Psoas muscle (tissue), 8 donors: ENCODE results near the gene SPIRE2. TPM values are rescaled to one million over a fixed set of nuclear protein-coding genes. Genes with fewer than 3 reads are reported as not detected.
"Not testable (repeated sequence)": the region's sequence is repeated elsewhere in the genome, so short reads cannot be mapped to it uniquely, and the experiment has no call there.

Source experiments
- ATAC-seq, 4 donors: fragments of 200-7000 bp; cut with Tn5 transposase; one replicate each; pipeline ENCODE4 v1.9.1; 2020; ENCODE audit warnings: moderate library complexity in 3 of 4, mild to moderate bottlenecking in 2 of 4
- DNase-seq, 2 donors: peaks; one replicate each; pipeline ENCODE4 v3.0.0-alpha.2; 2020
- H3K27ac ChIP-seq: fragments of 200-600 bp; one replicate; pipeline ENCODE4 v1.8.0; 2022
- H3K27me3 ChIP-seq, 3 donors: fragments of 200-600 bp in 1 of 3; one replicate each; pipeline versions ENCODE4 v1.6.1 to v1.8.0; 2013 to 2022; ENCODE audit warnings: low read length in 2 of 3, mild to moderate bottlenecking in 2 of 3, moderate library complexity in 1 of 3; ENCODE audit not compliant: insufficient read depth in 3 of 3
- H3K36me3 ChIP-seq, 2 donors: fragments of 200-600 bp in 1 of 2; one replicate each; pipeline versions ENCODE4 v1.6.1 to v1.8.0; 2013 to 2022; ENCODE audit warnings: low read depth in 1 of 2, mild to moderate bottlenecking in 1 of 2, moderate library complexity in 1 of 2; ENCODE audit not compliant: insufficient read depth in 1 of 2
- H3K4me1 ChIP-seq: fragments of 200-600 bp; one replicate; pipeline ENCODE4 v1.8.0; 2022
- H3K4me3 ChIP-seq: fragments of 200-600 bp; one replicate; pipeline ENCODE4 v1.8.0; 2022; ENCODE audit warnings: mild to moderate bottlenecking
- H3K9me3 ChIP-seq: fragments of 200-600 bp; one replicate; pipeline ENCODE4 v1.8.0; 2022
- WGBS, 3 donors: extraction: QIAGEN DNeasy Blood & Tissue Kit; methylation state at CpG; one replicate each; pipeline versions ENCODE4 v1.1.6 to v1.1.7; 2013; 5-methylcytosine and 5-hydroxymethylcytosine counted together
- intact Hi-C, 2 donors: fragments of 100-400 bp; cut with DNase I; formaldehyde crosslinking; loops; one replicate each; pipeline versions ENCODE4 v1.11.0 to v1.14.2; 2022
- polyA plus RNA-seq, 3 donors: library from polyadenylated mRNA; stranded (reverse); fragments of 200-250 nt; gene quantifications; one replicate each; pipeline ENCODE4 v1.2.3, GENCODE V29; 2013
- total RNA-seq, 4 donors: library from RNA; stranded (reverse); fragmentation: NEBNext Ultra II Directional in 2 of 4; extraction: Animal tissue kit (Norgen Biotek cat#: 25700) in 2 of 4; gene quantifications; one replicate each; pipeline versions ENCODE4 v1.2.1 to v1.2.4, GENCODE V29; 2021 to 2023
- TF ChIP-seq, protein P1 (sequence below): fragments of 200-600 bp; IDR thresholded peaks from one replicate; pipeline ENCODE4 v1.8.0; 2022; ENCODE audit warnings: antibody characterized with exemption
- donor health status: healthy with polysubstance abuse.
- donor health status: DM: no; HTN: no; CAD: no; lungs with moderate emphysema.
- donor health status: Bipolar disorder and iron deficiency.
- donor health status: healthy.
- donor health status: DM: yes; HTN: yes; CAD: no.
- donor health status: DM: no; HTN: no; CAD: no.
- donor health status: DM: no; HTN: no; CAD: no.
- donor health status: DM: yes; HTN: yes; CAD: no.

The SPIRE2 gene
- total and polyA plus RNA-seq, 7 donors = 0.14 to 0.48 (median 0.25) TPM; not detected in 1

DNA sequence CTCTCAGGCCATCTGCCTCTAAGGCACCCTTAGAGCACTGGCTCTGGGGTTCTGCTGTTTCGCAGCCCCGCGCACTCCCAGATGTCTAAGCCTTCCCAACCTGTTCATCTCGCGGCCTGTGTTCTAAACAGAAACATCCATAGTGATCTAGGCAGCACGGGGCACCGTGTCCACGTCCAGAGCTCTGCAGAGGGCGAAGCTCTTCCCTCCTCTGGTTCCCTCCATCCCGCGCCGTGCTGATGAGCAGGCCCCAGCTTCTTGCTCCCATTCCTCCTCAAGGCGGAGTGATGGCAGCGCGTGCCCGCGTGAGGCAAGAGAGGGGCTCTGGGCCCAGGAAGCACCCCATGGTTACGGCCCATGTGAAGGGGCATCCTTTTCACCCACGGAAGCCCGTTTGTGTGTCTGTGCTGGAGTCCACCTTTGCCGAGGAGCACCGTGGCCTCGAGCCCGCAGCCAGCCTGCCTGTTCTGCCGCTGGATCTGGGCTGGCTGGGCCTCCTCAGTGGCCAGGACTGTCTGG is 3.6 kb downstream of the SPIRE2 start:
- Histone ChIP-seq H3K9me3 (no peaks in the 10 kb centered on the region), H3K36me3 (no peaks in the 10 kb centered on the region), H3K27ac (no peak overlapping the region), H3K4me3 (no peak overlapping the region), H3K27me3 (peaks cover 0 to 38% (median 3%) of the 10 kb centered on the region in 3 donors), H3K4me1 (no peaks in the 10 kb centered on the region)
- WGBS, 3 donors = 91 to 94% (median 93%) methylated on average over 25 of the region's 25 CpGs
- TF ChIP-seq, protein P1, sequence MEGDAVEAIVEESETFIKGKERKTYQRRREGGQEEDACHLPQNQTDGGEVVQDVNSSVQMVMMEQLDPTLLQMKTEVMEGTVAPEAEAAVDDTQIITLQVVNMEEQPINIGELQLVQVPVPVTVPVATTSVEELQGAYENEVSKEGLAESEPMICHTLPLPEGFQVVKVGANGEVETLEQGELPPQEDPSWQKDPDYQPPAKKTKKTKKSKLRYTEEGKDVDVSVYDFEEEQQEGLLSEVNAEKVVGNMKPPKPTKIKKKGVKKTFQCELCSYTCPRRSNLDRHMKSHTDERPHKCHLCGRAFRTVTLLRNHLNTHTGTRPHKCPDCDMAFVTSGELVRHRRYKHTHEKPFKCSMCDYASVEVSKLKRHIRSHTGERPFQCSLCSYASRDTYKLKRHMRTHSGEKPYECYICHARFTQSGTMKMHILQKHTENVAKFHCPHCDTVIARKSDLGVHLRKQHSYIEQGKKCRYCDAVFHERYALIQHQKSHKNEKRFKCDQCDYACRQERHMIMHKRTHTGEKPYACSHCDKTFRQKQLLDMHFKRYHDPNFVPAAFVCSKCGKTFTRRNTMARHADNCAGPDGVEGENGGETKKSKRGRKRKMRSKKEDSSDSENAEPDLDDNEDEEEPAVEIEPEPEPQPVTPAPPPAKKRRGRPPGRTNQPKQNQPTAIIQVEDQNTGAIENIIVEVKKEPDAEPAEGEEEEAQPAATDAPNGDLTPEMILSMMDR = no peak
- no peak for DNase-seq
- ATAC-seq = no peak
- intact Hi-C loops = no loop called here

DNA sequence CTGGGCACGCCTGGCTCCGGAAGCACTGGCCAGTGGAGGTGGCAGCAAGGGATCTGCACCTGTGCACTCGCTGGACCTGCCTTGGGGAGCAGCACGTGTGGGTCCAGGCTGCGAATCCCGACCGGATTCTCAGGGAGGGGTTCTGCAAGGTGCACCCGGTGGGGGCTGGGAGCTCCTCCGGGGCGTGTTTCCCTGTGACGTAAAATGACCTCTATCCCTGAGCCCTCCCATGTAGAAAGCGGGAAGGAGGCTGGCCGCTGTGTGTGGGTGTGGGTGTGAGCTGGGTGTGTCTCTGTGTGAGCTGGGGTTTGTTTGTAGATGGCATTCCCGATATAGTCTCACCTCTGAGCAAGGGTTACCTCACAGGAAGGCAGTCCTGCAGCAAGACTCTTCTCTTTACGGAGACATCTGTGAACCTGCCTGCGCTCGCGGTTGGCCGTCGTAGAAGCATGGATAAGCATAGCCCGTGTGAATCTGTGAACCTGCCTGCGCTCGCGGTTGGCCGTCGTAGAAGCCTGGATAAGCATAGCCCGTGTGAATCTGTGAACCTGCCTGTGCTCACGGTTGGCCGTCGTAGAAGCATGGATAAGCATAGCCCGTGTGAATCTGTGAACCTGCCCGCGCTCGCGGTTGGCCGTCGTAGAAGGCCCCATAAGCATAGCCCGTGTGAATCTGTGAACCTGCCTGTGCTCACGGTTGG is 5.5 kb downstream of the SPIRE2 start:
- H3K4me3 ChIP-seq, DNase-seq, intact Hi-C loops, H3K9me3 ChIP-seq, H3K36me3 ChIP-seq, ATAC-seq, H3K27ac ChIP-seq, H3K4me1 ChIP-seq: not testable (repeated sequence)
- 96 to 98% (median 97%) methylated on average over 38 to 39 of the region's 39 CpGs for WGBS, 3 donors
- H3K27me3 ChIP-seq = peaks cover 0 to 39% (median 3%) of the 10 kb centered on the region in 3 donors

DNA sequence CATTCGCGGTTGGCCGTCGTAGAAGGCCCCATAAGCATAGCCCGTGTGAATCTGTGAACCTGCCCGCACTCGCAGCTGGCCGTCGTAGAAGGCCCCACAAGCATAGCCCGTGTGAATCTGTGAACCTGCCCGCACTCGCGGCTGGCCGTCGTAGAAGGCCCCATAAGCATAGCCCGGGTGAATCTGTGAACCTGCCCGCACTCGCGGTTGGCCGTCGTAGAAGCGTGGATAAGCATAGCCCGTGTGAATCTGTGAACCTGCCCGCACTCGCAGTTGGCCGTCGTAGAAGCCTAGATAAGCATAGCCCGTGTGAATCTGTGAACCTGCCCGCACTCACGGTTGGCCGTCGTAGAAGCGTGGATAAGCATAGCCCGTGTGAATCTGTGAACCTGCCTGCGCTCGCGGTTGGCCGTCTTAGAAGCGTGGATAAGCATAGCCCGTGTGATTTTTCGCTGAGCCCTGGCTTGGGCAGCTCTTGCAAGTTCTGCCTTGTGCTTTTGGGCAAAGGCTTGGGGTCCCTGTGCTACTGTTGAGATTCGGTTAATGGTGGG is 6.6 kb downstream of the SPIRE2 start:
- DNase-seq, intact Hi-C loops, H3K36me3 ChIP-seq, H3K27ac ChIP-seq, H3K9me3 ChIP-seq, ATAC-seq, H3K4me3 ChIP-seq, H3K4me1 ChIP-seq: not testable (repeated sequence)
- H3K27me3 ChIP-seq = peaks cover 0 to 28% (median 3%) of the 10 kb centered on the region in 3 donors
- WGBS, 3 donors = 96 to 97% (median 96%) methylated on average over 37 to 42 of the region's 42 CpGs

DNA sequence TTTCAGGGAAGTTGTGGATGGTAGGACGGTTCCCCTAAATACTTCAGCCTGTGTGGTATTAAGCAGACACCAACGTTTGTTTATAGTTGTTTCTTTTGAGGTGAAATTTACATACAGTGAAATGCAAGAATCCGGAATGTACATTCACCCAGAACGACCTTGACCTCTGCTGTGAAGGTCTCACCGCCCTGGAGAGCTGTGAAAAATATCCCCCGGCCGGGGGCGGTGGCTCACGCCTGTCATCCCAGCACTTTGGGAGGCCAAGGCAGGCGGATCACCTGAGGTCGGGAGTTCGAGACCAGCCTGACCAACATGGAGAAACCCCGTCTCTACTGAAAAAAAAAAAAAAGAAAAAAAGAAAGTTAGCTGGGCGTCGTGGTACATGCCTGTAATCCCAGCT is 8.2 kb downstream of the SPIRE2 start:
- DNase-seq, intact Hi-C loops, H3K4me3 ChIP-seq, H3K27ac ChIP-seq, H3K9me3 ChIP-seq, ATAC-seq, H3K36me3 ChIP-seq, H3K4me1 ChIP-seq: not testable (repeated sequence)
- H3K27me3 ChIP-seq = peaks cover 0 to 22% (median 3%) of the 10 kb centered on the region in 3 donors
- WGBS, 3 donors = 75 to 82% (median 76%) methylated on average over 14 to 15 of the region's 15 CpGs

DNA sequence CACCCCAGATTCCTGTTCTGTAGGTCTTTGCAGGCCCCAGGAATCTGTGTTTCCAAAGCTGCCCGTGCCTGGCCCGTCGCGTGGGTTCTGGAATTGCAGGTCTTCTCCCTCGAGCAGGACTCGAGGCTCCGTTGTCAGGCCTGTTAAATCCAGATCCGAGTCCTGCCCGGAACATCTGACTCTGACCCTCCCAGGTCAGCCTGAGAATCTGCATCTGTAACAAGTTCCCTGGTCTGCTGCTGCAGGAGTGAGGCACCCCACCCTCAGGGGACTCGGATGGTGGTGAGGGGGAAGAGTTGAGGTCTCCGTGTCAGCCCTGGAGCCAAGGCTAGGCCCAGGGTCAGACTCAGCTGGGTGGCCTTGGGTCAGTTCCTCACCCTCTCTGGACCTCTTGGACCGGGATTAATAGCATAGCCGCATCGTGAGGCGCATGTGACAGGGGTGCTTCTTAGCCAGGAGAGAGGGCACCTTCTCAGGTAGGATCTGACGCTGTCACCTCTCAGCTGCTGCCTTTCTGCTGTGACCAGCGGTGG is 8.8 kb downstream of the SPIRE2 start:
- no peak for DNase-seq
- no peaks in the 10 kb centered on the region for H3K4me1 ChIP-seq
- H3K9me3 ChIP-seq = no peaks in the 10 kb centered on the region
- no peak overlapping the region for H3K4me3 ChIP-seq
- ATAC-seq = no peak
- TF ChIP-seq, protein P1 = no peak
- 85 to 89% (median 87%) methylated on average over 17 of the region's 17 CpGs for WGBS, 3 donors
- intact Hi-C loops = no loop called here
- H3K36me3 ChIP-seq = no peaks in the 10 kb centered on the region
- H3K27ac ChIP-seq = no peak overlapping the region
- peaks cover 0 to 16% (median 3%) of the 10 kb centered on the region in 3 donors for H3K27me3 ChIP-seq

DNA sequence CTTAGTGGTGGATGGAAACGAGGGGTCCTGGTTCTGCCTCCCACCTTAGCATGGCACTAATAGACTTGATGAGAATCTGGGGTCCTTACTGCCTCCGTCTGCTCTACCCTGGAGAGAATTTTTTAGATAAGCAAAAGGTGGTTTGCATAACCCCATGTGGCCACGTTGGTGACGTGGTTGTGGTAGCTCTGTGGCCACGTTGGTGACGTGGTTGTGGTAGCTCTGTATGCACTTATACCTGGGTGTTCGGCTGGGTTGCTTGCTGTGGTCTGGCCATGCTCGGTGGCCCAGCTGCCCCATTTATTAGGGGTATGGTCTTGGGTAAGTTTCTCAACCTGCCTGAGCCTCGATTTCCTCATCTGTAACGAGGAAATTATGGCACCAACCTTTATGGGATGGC is 13.0 kb downstream of the SPIRE2 start:
- DNase-seq = no peak
- Histone ChIP-seq H3K27me3 (peaks cover 0 to 14% (median 3%) of the 10 kb centered on the region in 3 donors), H3K4me3 (no peak overlapping the region), H3K36me3 (no peaks in the 10 kb centered on the region), H3K27ac (no peak overlapping the region), H3K9me3 (no peaks in the 10 kb centered on the region), H3K4me1 (no peaks in the 10 kb centered on the region)
- 84 to 89% (median 87%) methylated on average over 10 of the region's 10 CpGs for WGBS, 3 donors
- TF ChIP-seq, protein P1 = no peak
- ATAC-seq = no peak
- intact Hi-C loops = no loop called here
